Liver (tissue), 9 donors: ENCODE results near the gene GLI2. TPM values are rescaled to one million over a fixed set of nuclear protein-coding genes. Genes with fewer than 3 reads are reported as not detected.

Experiments used
- DNase-seq: peaks from one replicate; pipeline ENCODE4 v3.0.0-alpha.2; 2017; ENCODE audit warnings: low spot score
- H3K27ac ChIP-seq, 2 donors: one replicate each; pipeline ENCODE4 v1.7.0; 2013; ENCODE audit warnings: inconsistent platforms in 2 of 2, low read length in 2 of 2, control low read depth in 1 of 2, low read depth in 1 of 2, mild to moderate bottlenecking in 1 of 2
- H3K27me3 ChIP-seq, 4 donors: one replicate each; pipeline versions ENCODE4 v1.6.1 to v1.7.0; 2013; ENCODE audit warnings: low read length in 3 of 4, inconsistent platforms in 1 of 4, mild to moderate bottlenecking in 1 of 4, moderate library complexity in 1 of 4; ENCODE audit not compliant: control insufficient read depth in 4 of 4, insufficient read depth in 4 of 4
- H3K36me3 ChIP-seq, 4 donors: one replicate each; pipeline versions ENCODE4 v1.6.1 to v1.7.0; 2013; ENCODE audit warnings: low read length in 3 of 4, mild to moderate bottlenecking in 3 of 4, low read depth in 1 of 4, moderate library complexity in 1 of 4; ENCODE audit not compliant: control insufficient read depth in 4 of 4, insufficient read depth in 3 of 4
- H3K4me1 ChIP-seq, 4 donors: one replicate each; pipeline versions ENCODE4 v1.6.1 to v1.7.0; 2013; ENCODE audit warnings: low read length in 3 of 4, mild to moderate bottlenecking in 3 of 4, moderate library complexity in 1 of 4; ENCODE audit not compliant: control insufficient read depth in 4 of 4, insufficient read depth in 4 of 4
- H3K4me3 ChIP-seq, 3 donors: one replicate each; pipeline versions ENCODE4 v1.6.1 to v1.7.0; 2013; ENCODE audit warnings: low read length in 3 of 3, control low read depth in 1 of 3, low read depth in 1 of 3, mild to moderate bottlenecking in 1 of 3
- H3K9ac ChIP-seq, 2 donors: one replicate each; pipeline ENCODE4 v1.7.0; 2013; ENCODE audit warnings: low read length in 2 of 2, mild to moderate bottlenecking in 2 of 2, moderate library complexity in 2 of 2, control low read depth in 1 of 2, low read depth in 1 of 2
- H3K9me3 ChIP-seq, 4 donors: one replicate each; pipeline versions ENCODE4 v1.6.1 to v1.7.0; 2013; ENCODE audit warnings: low read length in 3 of 4; ENCODE audit not compliant: control insufficient read depth in 4 of 4
- EGR1 ChIP-seq, 2 donors: IDR thresholded peaks; 2 replicates each; pipeline ENCODE4 v1.6.1; 2016 to 2018; ENCODE audit warnings: antibody characterized with exemption in 2 of 2, low read depth in 2 of 2
- FOXA1 ChIP-seq: IDR thresholded peaks from 2 replicates; pipeline ENCODE4 v1.6.1; 2016; ENCODE audit warnings: antibody characterized with exemption
- FOXA2 ChIP-seq: IDR thresholded peaks from 2 replicates; pipeline ENCODE4 v1.6.1; 2016; ENCODE audit warnings: antibody characterized with exemption
- GABPA ChIP-seq, 2 donors: IDR thresholded peaks in 1 of 2; conservative IDR thresholded peaks in 1 of 2; 2 replicates each; pipeline ENCODE4 v1.6.1; 2016; ENCODE audit warnings: antibody characterized with exemption in 2 of 2, mild to moderate bottlenecking in 1 of 2, moderate library complexity in 1 of 2
- HNF4A ChIP-seq, 2 donors: conservative IDR thresholded peaks; 2 replicates each; pipeline ENCODE4 v1.6.1; 2016; ENCODE audit warnings: antibody characterized with exemption in 2 of 2, mild to moderate bottlenecking in 2 of 2
- HNF4G ChIP-seq: IDR thresholded peaks from 2 replicates; pipeline ENCODE4 v1.6.1; 2016; ENCODE audit warnings: antibody characterized with exemption
- JUND ChIP-seq, 2 donors: IDR thresholded peaks; 2 replicates each; pipeline ENCODE4 v1.6.1; 2016; ENCODE audit warnings: antibody characterized with exemption in 2 of 2
- NR2F2 ChIP-seq: IDR thresholded peaks from 2 replicates; pipeline ENCODE4 v1.6.1; 2016; ENCODE audit warnings: antibody characterized with exemption
- RAD21 ChIP-seq, 2 donors: IDR thresholded peaks; 2 replicates each; pipeline ENCODE4 v1.6.1; 2016; ENCODE audit warnings: antibody characterized with exemption in 2 of 2, mild to moderate bottlenecking in 2 of 2
- RXRA ChIP-seq, 2 donors: IDR thresholded peaks; 2 replicates each; pipeline ENCODE4 v1.6.1; 2017 to 2018; ENCODE audit warnings: antibody characterized with exemption in 2 of 2, mild to moderate bottlenecking in 1 of 2
- SP1 ChIP-seq: IDR thresholded peaks from 2 replicates; pipeline ENCODE4 v1.6.1; 2018; ENCODE audit warnings: antibody characterized with exemption, mild to moderate bottlenecking
- TAF1 ChIP-seq: conservative IDR thresholded peaks from 2 replicates; pipeline ENCODE4 v1.6.1; 2016; ENCODE audit warnings: antibody characterized with exemption, mild to moderate bottlenecking
- YY1 ChIP-seq: IDR thresholded peaks from 2 replicates; pipeline ENCODE4 v1.6.1; 2016; ENCODE audit warnings: antibody characterized with exemption, mild to moderate bottlenecking
- WGBS: extraction: QIAGEN DNeasy Blood & Tissue Kit; methylation state at CpG from one replicate; pipeline ENCODE4 v1.1.7; 2013; 5-methylcytosine and 5-hydroxymethylcytosine counted together
- polyA plus RNA-seq, 2 donors: library from polyadenylated mRNA; stranded (reverse) in 1 of 2; unstranded in 1 of 2; fragments of 200-250 nt in 1 of 2; fragments of >200 nt in 1 of 2; fragmentation: Nextera tagmentation in 1 of 2; extraction: Ambion mirVana in 1 of 2; gene quantifications; one replicate each; pipeline versions ENCODE4 v1.2.1 to v1.2.3, GENCODE V29; 2013 to 2015
- total RNA-seq, 2 donors: library from RNA; depleted of rRNA; stranded (reverse); fragments of >200 nt; gene quantifications; one replicate each; pipeline ENCODE4 v1.2.3, GENCODE V29; 2014
- TF ChIP-seq, protein P1 (sequence below): IDR thresholded peaks from 2 replicates; pipeline ENCODE4 v1.6.1; 2016; ENCODE audit warnings: antibody characterized with exemption
- TF ChIP-seq, protein P2 (sequence below): IDR thresholded peaks from 2 replicates; pipeline ENCODE4 v1.6.1; 2016; ENCODE audit warnings: antibody characterized with exemption
- TF ChIP-seq, protein P3 (sequence below): IDR thresholded peaks from 2 replicates; pipeline ENCODE4 v1.6.1; 2016; ENCODE audit warnings: antibody characterized with exemption
- TF ChIP-seq, protein P4 (sequence below): IDR thresholded peaks from 2 replicates; pipeline ENCODE4 v1.6.1; 2016; ENCODE audit warnings: antibody characterized with exemption, mild to moderate bottlenecking
- donor health status: healthy.
- donor health status: healthy.
- donor health status: healthy.
- donor health status: healthy.
- donor health status: healthy.

The GLI2 gene
- total and polyA plus RNA-seq, 4 donors, result 0.04 to 0.16 (median 0.11) TPM

DNA sequence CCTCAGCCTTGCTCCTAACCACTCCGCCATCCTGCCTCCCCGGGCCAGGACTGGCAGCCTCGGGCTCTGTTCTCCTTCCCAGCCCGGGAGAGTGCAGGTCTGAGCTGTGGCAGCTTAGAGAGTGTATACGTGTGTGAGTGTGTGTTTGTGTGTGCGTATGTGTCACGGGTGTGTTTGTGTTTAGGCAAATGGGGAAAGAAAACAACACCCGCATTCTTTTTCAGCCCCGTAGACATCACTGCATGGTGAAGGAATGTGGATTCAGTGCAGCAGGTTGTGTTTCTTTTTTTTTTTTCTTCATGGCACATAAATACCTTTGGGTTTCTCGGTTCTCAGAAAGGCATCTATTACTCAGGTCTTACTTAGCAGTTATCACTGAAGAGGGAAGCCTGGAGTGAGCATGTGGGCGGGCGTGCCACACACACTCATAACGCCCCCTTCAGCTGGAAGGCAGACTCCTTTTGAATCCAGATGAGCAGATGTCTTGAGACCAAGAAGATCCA lies 44.2 kb downstream of the GLI2 start:
- peaks cover 0 to 4% (median 0%) of the 10 kb centered on the region in 4 donors for H3K27me3 ChIP-seq
- no peaks in the 10 kb centered on the region for H3K9me3 ChIP-seq
- no peaks in the 10 kb centered on the region for H3K36me3 ChIP-seq
- 60% methylated on average over 13 of the region's 13 CpGs for WGBS
- no peak overlapping the region for H3K27ac ChIP-seq
- TF ChIP-seq NR2F2, result no peak
- no peak for TF ChIP-seq YY1
- TF ChIP-seq, protein P1, sequence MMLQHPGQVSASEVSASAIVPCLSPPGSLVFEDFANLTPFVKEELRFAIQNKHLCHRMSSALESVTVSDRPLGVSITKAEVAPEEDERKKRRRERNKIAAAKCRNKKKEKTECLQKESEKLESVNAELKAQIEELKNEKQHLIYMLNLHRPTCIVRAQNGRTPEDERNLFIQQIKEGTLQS, result no peak
- TF ChIP-seq JUND (IDR thresholded peaks at IDR 0.05), result no peak
- no peak for TF ChIP-seq RXRA (IDR thresholded peaks at IDR 0.05)
- TF ChIP-seq, protein P2, sequence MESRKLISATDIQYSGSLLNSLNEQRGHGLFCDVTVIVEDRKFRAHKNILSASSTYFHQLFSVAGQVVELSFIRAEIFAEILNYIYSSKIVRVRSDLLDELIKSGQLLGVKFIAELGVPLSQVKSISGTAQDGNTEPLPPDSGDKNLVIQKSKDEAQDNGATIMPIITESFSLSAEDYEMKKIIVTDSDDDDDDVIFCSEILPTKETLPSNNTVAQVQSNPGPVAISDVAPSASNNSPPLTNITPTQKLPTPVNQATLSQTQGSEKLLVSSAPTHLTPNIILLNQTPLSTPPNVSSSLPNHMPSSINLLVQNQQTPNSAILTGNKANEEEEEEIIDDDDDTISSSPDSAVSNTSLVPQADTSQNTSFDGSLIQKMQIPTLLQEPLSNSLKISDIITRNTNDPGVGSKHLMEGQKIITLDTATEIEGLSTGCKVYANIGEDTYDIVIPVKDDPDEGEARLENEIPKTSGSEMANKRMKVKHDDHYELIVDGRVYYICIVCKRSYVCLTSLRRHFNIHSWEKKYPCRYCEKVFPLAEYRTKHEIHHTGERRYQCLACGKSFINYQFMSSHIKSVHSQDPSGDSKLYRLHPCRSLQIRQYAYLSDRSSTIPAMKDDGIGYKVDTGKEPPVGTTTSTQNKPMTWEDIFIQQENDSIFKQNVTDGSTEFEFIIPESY, result no peak
- TF ChIP-seq, protein P3, sequence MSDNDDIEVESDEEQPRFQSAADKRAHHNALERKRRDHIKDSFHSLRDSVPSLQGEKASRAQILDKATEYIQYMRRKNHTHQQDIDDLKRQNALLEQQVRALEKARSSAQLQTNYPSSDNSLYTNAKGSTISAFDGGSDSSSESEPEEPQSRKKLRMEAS, result no peak
- TF ChIP-seq FOXA1, result no peak
- TF ChIP-seq FOXA2, result no peak
- no peak for TF ChIP-seq HNF4A (conservative IDR thresholded peaks at IDR 0.05)
- TF ChIP-seq RAD21 (IDR thresholded peaks at IDR 0.05), result no peak
- no peak for TF ChIP-seq EGR1 (IDR thresholded peaks at IDR 0.05; ENCODE audit: low read depth in 2 of 2)
- no peak for TF ChIP-seq TAF1
- no peak for TF ChIP-seq GABPA (IDR thresholded peaks at IDR 0.05 in 1 of 2, conservative IDR thresholded peaks at IDR 0.05 in 1 of 2)
- no peak for TF ChIP-seq SP1
- TF ChIP-seq, protein P4, sequence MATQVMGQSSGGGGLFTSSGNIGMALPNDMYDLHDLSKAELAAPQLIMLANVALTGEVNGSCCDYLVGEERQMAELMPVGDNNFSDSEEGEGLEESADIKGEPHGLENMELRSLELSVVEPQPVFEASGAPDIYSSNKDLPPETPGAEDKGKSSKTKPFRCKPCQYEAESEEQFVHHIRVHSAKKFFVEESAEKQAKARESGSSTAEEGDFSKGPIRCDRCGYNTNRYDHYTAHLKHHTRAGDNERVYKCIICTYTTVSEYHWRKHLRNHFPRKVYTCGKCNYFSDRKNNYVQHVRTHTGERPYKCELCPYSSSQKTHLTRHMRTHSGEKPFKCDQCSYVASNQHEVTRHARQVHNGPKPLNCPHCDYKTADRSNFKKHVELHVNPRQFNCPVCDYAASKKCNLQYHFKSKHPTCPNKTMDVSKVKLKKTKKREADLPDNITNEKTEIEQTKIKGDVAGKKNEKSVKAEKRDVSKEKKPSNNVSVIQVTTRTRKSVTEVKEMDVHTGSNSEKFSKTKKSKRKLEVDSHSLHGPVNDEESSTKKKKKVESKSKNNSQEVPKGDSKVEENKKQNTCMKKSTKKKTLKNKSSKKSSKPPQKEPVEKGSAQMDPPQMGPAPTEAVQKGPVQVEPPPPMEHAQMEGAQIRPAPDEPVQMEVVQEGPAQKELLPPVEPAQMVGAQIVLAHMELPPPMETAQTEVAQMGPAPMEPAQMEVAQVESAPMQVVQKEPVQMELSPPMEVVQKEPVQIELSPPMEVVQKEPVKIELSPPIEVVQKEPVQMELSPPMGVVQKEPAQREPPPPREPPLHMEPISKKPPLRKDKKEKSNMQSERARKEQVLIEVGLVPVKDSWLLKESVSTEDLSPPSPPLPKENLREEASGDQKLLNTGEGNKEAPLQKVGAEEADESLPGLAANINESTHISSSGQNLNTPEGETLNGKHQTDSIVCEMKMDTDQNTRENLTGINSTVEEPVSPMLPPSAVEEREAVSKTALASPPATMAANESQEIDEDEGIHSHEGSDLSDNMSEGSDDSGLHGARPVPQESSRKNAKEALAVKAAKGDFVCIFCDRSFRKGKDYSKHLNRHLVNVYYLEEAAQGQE, result no peak
- TF ChIP-seq HNF4G, result no peak
- no peak overlapping the region for H3K9ac ChIP-seq
- no peak overlapping the region for H3K4me3 ChIP-seq
- no peaks in the 10 kb centered on the region for H3K4me1 ChIP-seq
- no peak for DNase-seq

DNA sequence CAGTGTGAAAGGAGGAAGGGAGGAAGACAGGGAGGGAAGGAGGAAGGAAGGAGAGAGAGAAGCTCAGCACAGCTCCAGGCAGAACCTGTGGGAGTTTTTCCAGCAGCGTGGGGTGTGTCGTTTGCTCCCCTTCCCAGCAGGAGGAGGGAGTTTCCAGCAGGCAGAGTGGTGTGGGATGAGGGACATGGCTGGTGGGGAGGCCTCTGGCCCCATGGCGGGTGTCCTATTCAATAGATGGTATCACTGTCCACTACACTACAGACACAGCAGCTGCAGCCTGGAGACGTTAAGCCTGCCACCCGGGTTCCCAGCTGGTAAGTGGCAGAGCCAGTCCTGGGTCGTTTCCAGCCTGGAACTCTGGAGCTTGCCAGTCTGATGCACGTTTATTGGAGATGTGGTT lies 44.7 kb downstream of the GLI2 start:
- TF ChIP-seq GABPA (IDR thresholded peaks at IDR 0.05 in 1 of 2, conservative IDR thresholded peaks at IDR 0.05 in 1 of 2), result no peak
- no peak for DNase-seq
- Histone ChIP-seq H3K36me3 (no peaks in the 10 kb centered on the region), H3K9me3 (no peaks in the 10 kb centered on the region), H3K27ac (no peak overlapping the region), H3K4me1 (no peaks in the 10 kb centered on the region), H3K4me3 (no peak overlapping the region), H3K9ac (no peak overlapping the region), H3K27me3 (peaks cover 0 to 5% (median 0%) of the 10 kb centered on the region in 4 donors)
- WGBS, result 51% methylated on average over 7 of the region's 7 CpGs
